NOMO-1 treated with dmso at 0.1 percent for 144 hours (cell line): ENCODE data around the gene ZNF467.

ENCODE experiments used
- DNase-seq: peaks from one replicate; lab custom pipeline; 2025; ENCODE audit not compliant: unreplicated experiment; lab: John Stamatoyannopoulos, UW

ZNF467 gene

DNA sequence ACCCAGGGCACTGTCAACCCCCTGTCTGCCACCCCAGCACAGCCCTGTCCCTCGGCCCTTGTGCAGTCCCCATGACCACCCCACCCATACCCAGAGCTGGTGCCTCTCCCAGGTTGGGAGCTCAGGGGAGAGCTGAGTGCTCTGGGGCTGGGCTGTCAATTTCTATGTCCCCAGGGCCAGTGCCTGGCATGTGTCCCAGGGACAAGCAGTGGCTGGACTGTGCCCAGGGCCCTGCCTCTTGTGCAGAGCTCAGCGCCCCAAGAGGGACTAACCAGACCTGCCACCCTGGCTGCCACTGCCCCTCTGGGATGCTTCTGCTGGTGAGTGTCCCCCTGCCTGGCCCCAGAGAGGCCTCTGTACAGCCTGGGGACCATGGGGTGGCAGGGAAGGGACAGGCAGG is 35.8 kb upstream of the ZNF467 start:
- no peak for DNase-seq

DNA sequence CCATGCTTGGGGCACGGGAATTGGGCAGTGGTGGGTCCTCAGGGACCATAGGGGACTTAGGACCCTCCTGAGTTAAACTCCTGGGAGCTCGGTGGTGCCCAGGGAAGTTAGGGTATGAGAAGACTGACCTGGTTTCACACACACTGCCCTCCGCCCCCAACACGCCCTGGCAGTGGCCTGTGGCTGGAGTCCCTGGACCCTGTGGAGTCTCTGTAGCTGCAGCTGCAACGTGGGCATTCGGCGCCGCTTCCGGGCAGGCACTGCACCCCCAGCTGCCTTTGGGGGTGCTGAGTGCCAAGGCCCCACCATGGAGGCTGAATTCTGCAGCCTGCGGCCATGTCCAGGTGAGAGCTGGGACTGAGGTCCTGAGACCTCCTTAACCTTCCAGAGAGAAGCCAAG is 34.9 kb upstream of the ZNF467 start:
- DNase-seq: no peak

DNA sequence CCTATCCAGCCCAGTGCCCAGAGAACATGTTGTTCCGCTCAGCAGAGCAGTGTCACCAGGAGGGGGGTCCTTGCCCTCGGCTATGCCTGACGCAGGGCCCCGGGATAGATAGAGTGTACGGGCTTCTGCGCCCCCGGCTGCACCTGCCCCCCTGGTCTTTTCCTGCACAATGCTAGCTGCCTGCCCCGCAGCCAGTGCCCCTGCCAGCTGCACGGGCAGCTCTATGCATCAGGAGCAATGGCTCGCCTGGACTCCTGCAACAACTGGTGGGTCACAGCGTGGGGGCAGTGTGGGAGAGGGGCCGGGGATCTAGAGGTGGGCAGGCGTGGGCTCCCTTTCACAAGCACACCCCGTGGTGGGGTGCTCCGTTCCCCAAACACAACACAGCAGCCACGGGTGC is 33.3 kb upstream of the ZNF467 start:
- no peak for DNase-seq

DNA sequence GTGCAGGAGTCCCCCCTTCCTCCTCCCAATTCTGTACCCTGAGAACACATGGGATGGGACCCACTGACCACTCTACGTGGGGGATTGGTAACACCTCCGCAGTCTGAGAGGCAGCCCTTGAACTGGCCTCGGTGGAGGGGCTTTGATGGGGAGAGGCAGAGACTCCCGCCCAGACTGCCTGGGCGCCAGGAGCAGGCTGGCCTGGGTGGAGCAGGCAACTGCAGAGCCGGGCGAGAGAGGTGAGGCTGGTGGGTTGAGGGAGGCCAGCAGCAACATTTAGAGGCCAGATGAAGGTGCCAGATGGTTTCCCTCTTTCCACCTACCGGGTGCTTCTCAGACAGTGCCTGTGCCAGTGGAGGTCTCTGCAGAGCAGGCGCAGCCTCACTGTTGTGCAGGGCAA is 30.7 kb upstream of the ZNF467 start:
- no peak for DNase-seq

DNA sequence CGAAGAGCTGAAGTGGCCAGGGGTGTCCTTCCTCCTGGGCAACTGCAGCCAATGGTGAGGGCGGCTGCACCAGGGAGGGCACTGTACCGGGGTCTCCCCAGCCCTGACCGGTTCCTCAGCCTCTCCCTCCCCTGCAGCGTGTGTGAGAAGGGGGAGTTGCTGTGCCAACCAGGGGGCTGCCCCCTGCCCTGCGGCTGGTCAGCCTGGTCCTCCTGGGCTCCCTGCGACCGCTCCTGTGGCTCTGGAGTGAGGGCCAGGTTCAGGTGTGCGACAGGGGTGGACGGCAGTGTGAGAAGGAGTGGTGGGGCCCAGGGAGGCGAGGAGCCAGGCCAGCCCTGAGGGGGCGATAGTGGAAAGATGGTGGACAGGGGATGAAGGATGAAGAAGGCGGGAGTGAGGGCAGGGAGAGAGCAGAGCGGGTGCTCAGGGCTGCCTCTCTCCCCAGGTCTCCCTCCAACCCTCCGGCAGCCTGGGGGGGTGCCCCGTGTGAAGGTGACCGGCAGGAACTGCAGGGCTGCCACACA is 30.2 kb upstream of the ZNF467 start:
- DNase-seq: no peak

DNA sequence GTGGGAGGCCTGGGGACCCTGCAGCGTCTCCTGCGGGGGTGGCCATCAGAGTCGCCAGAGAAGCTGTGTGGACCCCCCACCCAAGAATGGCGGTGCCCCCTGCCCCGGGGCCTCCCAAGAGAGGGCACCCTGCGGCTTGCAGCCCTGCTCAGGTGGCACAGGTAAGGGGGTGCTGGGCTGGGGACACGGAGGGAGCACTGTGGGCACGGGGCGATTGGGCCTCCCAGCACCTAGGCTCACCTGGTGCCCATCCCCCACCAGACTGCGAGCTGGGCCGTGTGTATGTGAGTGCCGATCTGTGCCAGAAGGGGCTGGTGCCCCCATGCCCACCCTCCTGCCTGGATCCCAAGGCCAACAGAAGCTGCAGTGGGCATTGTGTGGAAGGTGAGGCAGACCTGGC is 29.6 kb upstream of the ZNF467 start:
- no peak for DNase-seq

DNA sequence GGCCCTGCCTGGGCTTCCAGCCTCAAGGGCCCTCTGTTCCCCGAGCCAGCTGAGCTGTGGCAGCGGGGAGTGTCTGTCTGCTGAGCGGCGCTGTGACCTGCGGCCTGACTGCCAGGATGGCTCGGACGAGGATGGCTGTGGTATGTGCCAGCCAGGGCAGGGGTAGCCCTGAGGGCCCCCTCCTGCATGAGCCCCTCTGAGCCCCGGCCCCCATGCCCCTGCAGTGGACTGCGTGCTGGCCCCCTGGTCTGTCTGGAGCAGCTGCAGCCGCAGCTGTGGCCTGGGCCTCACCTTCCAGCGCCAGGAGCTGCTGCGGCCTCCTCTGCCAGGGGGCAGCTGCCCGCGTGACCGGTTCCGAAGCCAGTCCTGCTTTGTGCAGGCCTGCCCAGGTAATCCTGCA is 28.4 kb upstream of the ZNF467 start:
- no peak for DNase-seq

DNA sequence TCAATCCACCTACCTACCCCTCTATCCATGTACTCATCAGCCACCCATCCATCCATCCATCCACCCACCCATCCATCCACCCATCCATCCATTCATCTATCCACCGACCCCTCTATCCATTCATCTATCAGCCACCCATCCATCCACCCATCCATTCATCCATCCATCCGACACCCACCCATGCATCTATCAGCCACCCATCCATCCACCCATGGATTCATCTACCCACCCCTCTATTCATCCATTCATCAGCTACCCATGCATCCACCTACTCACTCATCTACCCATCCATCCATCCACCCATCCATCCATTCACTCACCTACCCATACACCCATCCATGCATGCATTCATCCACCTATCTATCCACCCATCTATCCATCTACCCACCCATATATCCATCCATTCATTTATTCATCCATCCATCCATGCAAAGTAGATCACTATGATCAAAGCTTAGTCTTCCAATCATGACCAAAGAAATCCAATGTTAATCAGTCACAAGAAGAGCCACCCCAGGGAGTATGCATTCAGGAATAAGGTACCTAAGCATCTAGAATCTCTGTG is 27.7 kb upstream of the ZNF467 start:
- DNase-seq: no peak

DNA sequence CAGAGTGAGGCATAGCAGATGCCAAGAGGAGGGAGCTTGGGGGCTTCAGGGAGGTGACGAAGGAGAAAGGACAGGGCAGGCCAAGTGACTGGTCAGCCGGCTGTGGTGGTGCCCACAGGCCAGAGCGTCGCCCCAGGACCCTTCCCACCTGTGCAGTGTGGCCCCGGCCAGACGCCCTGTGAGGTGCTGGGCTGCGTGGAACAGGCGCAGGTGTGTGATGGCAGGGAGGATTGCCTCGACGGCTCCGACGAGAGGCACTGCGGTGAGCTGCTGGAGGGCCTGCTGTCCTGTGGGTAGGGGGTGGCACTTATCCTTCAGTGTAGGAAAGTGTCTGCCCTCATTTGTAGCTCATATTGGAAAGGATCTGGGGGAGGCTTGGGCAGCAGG is 26.8 kb upstream of the ZNF467 start:
- DNase-seq: no peak

DNA sequence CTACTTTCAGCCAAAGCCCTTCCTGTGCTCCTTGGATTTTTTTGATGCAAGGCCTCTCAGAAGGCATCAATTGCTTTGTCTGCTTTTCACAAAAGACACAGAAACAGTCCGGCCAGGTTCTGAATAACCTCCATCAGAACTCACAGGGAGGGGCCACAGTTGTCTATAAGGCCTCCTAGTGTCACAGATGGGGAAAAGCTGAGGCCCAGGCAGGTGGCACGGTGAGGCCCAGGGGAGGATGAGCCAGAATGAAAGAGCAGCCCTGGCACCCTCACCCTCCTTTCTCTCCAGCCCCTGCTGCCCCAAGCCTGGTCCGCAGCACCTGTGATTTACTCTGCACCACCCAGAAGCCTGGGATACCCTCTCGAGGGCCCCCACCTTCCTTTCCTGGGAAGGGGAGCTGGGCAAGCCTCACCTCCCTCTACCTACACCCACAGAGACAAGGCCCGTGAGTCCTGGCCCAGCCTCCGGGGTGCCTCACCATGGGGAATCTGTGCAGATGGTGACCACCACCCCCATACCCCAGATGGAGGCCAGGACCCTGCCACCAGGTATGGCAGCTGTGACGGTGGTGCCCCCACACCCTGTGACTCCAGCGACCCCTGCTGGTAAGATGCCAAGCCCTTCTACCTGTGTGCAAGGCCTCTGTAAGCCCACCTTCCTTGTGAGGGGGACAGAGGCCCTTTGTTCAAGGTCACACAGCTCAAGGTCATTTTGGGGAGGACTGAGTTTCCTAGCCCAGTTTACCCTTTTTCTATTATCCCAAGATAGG is 26.2 kb upstream of the ZNF467 start:
- no peak for DNase-seq

DNA sequence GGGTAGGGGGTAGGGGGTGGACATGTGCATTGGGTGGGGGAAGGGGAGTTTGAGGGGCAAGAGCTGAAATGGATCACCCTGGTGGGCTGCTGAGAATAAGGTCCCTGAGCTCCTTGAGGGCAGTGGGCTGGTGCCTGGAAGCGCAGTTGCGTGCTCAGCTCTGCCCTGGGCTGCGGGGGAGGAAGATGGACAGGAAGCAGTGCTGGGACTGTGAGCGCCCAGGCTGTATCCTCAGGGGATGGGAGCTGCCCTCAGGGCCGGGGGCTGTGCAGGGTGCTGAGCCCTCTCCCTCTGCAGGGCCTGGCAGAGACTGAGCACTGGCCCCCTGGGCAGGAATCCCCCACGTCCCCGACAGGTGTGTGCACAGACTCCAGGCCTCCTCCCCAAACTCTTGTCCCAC is 24.4 kb upstream of the ZNF467 start:
- DNase-seq: no peak

DNA sequence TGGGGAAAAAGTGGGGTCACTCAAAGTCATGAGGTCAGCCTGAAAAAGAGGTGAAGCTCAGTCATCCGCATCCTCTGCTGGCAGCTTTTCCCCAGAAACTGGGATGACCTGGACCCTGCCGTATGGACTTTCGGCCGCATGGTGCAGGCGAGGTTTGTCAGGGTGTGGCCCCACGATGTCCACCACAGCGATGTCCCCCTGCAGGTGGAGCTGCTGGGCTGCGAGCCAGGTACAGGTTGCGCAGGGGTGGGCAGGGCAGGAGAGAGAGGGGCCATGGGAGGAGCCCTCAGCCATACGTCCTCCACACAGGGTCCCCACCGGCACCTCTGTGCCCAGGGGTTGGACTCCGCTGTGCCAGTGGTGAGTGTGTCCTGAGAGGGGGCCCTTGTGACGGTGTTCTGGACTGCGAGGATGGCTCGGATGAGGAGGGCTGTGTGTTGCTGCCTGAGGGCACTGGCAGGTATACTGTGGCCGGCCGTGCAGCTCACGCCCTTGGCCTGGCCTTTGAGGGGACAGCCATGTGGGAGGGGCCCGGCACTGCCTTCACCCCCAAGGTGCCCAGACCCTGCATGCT is 23.0 kb upstream of the ZNF467 start:
- no peak for DNase-seq

DNA sequence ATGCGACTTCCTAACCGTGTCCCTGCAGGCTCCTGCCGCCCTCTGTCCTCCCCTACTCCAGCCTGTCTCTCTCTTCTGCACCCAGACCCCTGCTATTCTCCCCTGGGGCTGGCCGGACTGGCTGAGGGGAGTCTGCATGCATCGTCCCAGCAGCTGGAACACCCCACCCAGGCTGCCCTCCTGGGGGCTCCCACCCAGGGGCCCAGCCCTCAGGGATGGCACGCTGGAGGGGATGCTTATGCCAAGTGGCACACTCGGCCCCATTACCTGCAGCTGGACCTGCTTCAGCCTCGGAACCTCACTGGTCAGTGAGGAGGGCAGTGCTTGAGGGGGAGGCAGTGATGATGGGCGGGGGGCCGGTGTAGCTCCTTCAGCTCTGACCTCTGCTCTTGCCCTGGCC is 21.7 kb upstream of the ZNF467 start:
- DNase-seq: no peak

DNA sequence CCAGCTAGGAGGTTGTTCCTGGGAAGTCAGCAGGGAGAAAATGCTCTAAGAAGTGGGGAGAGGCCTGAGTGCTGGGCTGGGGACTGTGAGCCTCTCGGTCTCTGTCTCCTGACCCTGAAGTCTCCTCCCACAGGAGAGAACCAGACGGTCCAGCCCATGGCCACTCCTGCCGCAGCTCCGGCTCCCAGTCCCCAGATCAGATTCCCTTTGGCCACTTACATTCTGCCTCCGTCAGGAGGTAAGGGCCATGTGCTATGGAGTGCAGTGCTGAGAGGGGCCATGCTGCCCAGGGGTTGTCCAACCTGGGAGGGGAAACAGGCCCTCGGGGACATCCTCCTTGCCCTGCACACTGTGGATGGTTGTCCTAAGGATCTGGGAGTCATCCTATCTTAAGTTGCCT is 21.3 kb upstream of the ZNF467 start:
- DNase-seq: no peak

DNA sequence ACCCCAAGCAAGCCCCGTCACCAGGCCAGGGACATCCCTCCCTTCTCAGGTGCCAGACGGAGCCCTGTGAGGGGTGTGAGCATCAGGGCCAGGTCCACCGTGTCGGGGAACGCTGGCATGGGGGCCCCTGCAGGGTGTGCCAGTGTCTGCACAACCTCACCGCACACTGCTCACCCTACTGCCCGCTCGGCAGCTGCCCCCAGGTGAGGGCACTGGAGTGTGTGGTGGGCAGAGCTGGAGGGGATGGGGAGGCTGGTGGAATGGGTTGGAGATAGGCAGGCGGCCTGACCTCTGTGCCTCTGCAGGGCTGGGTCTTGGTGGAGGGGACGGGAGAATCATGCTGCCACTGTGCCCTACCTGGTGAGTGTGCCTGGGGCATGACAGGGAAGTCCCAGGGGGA is 19.9 kb upstream of the ZNF467 start:
- no peak for DNase-seq

DNA sequence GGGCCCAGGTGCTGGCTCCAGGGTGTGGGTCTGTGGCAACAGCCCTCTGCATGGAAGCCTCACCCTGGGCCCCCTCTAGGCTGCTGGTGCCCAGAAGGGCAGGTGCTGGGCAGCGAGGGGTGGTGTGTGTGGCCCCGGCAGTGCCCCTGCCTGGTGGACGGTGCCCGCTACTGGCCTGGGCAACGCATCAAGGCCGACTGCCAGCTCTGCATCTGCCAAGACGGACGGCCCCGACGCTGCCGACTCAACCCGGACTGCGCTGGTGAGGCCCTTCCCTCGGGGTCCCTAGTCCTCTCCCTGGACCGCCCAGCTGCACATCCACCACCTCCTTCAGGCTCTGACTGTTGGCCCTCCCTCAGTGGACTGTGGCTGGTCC is 18.8 kb upstream of the ZNF467 start:
- DNase-seq: no peak

DNA sequence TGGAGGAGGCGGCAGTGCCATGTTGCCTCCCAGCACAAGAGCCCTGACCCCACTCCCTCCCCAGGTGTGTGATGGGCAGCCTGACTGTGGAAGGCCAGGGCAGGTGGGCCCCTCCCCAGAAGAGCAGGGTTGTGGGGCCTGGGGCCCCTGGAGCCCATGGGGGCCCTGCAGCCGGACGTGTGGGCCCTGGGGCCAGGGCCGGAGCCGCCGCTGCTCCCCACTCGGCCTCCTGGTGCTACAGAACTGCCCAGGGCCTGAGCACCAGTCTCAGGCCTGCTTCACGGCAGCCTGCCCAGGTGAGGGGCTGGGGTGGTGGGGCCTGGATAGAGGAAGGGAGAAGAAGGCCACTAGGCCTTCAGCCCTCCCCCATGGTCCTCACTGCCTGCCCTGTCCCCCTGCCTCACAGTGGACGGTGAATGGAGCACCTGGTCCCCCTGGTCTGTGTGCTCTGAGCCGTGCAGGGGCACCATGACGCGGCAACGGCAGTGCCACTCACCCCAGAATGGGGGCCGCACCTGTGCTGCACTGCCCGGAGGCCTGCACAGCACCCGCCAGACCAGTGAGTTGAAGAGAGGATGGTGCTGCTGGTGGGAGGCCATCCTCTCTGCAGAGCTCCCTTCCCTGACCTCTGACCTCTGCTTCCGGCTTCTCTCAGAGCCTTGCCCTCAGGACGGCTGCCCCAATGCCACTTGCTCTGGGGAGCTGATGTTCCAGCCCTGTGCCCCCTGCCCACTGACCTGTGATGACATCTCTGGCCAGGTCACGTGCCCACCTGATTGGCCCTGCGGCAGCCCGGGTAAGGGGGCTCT is 18.2 kb upstream of the ZNF467 start:
- no peak for DNase-seq

DNA sequence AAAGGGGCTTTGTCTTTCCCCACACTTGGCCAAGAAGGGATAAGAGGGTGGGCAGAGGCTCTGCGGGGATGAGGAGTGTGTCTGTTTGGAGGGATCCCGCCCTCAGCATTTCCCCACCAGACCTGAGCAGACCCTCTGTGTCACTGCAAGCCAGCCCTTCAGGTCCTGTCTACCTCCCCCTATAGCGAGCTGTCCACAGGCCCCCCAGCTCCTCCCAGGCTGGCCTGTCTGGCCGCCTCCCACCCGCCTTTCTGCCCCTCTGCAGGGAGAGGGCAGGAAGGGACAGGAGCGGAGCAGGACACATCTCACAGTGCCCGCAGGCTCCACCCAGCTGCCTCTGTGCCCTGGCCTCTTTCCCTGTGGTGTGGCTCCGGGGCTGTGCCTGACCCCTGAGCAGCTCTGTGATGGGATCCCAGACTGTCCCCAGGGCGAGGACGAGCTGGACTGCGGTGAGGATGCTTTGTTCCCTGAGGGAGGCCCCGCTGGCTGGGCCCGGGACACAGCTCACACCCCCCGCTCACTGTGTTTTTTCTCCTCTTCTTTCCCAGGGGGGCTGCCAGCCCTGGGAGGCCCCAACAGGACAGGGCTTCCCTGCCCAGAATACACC is 17.5 kb upstream of the ZNF467 start:
- no peak for DNase-seq

DNA sequence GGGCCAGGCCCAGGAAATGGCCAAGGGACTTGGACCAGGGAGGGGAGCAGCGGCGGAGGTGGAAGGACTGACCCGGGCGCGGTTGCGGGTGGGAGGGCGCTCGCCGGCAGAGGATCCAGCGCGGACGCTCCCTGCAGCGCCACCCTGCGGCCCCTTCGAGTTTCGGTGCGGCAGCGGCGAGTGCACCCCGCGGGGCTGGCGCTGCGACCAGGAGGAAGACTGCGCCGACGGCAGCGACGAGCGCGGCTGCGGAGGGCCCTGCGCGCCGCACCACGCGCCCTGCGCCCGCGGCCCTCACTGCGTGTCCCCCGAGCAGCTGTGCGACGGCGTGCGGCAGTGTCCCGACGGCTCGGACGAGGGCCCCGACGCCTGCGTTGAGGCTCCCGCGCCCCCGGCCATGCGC is 16.8 kb upstream of the ZNF467 start:
- DNase-seq: no peak

DNA sequence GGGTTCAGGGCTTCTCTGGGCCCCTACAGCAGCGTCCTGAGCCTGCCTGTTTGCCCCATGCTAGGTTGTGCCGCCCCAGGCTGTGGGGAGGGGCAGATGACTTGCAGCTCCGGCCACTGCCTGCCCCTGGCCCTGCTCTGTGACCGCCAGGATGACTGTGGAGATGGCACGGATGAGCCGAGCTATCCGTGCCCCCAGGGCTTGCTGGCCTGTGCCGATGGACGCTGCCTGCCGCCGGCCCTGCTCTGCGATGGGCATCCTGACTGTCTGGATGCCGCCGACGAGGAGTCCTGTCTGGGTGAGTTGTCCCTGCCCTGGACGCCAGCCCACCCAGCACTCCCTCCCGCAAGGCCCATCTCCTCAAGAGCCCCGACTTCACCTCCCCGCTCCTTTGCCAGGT is 15.7 kb upstream of the ZNF467 start:
- no peak for DNase-seq

DNA sequence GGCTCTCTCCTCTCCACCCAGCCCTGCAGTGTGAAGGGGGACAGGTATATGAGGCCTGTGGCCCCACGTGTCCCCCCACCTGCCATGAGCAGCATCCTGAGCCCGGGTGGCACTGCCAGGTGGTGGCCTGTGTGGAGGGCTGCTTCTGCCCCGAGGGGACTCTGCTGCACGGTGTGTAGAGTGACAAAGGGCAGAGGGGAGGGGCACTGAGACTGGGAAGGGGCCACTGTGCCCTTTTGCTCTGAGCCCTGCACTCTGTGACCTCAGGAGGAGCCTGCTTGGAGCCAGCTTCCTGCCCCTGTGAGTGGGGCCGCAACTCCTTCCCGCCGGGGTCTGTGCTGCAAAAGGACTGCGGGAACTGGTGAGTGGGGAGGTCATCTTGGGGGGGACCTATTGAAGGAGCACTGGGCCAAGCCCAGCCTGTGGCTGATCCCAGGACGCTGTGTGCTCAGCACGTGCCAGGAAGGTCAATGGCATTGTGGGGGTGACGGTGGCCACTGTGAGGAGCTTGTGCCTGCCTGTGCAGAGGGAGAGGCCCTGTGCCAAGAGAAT is 15.0 kb upstream of the ZNF467 start:
- DNase-seq: no peak
